H1 (cell line): Measurements from ENCODE around the gene KLHL10. TPM values are rescaled to one million over a fixed set of nuclear protein-coding genes. Genes with fewer than 3 reads are reported as not detected.

Source experiments
- CTCF ChIA-PET: fragments of 300-600 bp; sonication (Branson Sonifier 250); formaldehyde crosslinking; loops from one replicate; lab custom pipeline; 2021; ENCODE audit not compliant: partially characterized antibody; lab: Charles Lee
- POLR2A ChIA-PET: fragments of 300-600 bp; sonication (Branson Sonifier 250); formaldehyde crosslinking; loops from one replicate; lab custom pipeline; 2021; ENCODE audit warnings: inconsistent platforms; ENCODE audit not compliant: partially characterized antibody; lab: Charles Lee
- DNase-seq, 2 experiments: peaks; one replicate each; pipeline versions ENCODE4 v3.0.0 to v3.0.0-alpha.2; 2010 to 2022; ENCODE audit warnings: low spot score in 2 of 2, low read depth in 1 of 2, mixed read lengths in 1 of 2
- FAIRE-seq: peaks from 2 replicates; lab custom pipeline; 2011; peaks lifted over from hg19 to GRCh38; lab: Jason Lieb, UNC
- H2AFZ ChIP-seq: 2 replicates; pipeline ENCODE4 v1.8.1; 2012; ENCODE audit warnings: low read length, inconsistent platforms
- H2AK5ac ChIP-seq: 2 replicates; pipeline ENCODE4 v1.6.1; 2013; ENCODE audit warnings: low read depth, low read length
- H2BK120ac ChIP-seq: replicated peaks from 2 replicates; pipeline ENCODE3; 2013; ENCODE audit warnings: low read depth, low read length, inconsistent platforms
- H2BK12ac ChIP-seq: 2 replicates; pipeline ENCODE4 v1.6.1; 2013; ENCODE audit warnings: low read depth, low read length
- H2BK15ac ChIP-seq: 2 replicates; pipeline ENCODE4 v1.6.1; 2013; ENCODE audit warnings: low read length
- H2BK20ac ChIP-seq: 2 replicates; pipeline ENCODE4 v1.6.1; 2013; ENCODE audit warnings: low read length
- H2BK5ac ChIP-seq: 2 replicates; pipeline ENCODE4 v1.6.1; 2013; ENCODE audit warnings: low read depth, low read length
- H3K14ac ChIP-seq: 2 replicates; pipeline ENCODE4 v1.6.1; 2013; ENCODE audit warnings: inconsistent platforms; ENCODE audit not compliant: insufficient read length
- H3K18ac ChIP-seq: 2 replicates; pipeline ENCODE4 v1.6.1; 2013; ENCODE audit warnings: low read length; ENCODE audit errors: extremely low read depth
- H3K23ac ChIP-seq: 2 replicates; pipeline ENCODE4 v1.6.1; 2013; ENCODE audit warnings: inconsistent platforms; ENCODE audit not compliant: insufficient read length
- H3K23me2 ChIP-seq: 2 replicates; pipeline ENCODE4 v1.6.1; 2013; ENCODE audit warnings: low read depth, low read length
- H3K27ac ChIP-seq: 2 replicates; pipeline ENCODE4 v1.6.1; 2011; ENCODE audit warnings: low read depth, low read length, inconsistent platforms
- H3K27me3 ChIP-seq, 4 experiments: replicated peaks in 1 of 4; 1 replicate in 1 of 4; 2 replicates in 3 of 4; pipeline versions ENCODE4 v1.6.1 to v1.8.1; 2011 to 2013; ENCODE audit warnings: low read length in 3 of 4, mild to moderate bottlenecking in 3 of 4, inconsistent platforms in 2 of 4, mixed read lengths in 2 of 4, moderate library complexity in 1 of 4; ENCODE audit not compliant: control insufficient read depth in 3 of 4, insufficient read depth in 3 of 4; ENCODE audit errors: extremely low read depth in 1 of 4
- H3K36me3 ChIP-seq, 4 experiments: 2 replicates each; pipeline versions ENCODE4 v1.6.1 to v1.8.1; 2011 to 2013; ENCODE audit warnings: mild to moderate bottlenecking in 4 of 4, low read length in 3 of 4, moderate library complexity in 2 of 4, control low read depth in 1 of 4, inconsistent platforms in 1 of 4; ENCODE audit not compliant: insufficient read depth in 4 of 4, control insufficient read depth in 2 of 4
- H3K4ac ChIP-seq: replicated peaks from 2 replicates; pipeline ENCODE3; 2013; ENCODE audit warnings: low read length, low read depth, mixed read lengths, inconsistent platforms; ENCODE audit not compliant: insufficient read length
- H3K4me1 ChIP-seq, 4 experiments: replicated peaks in 1 of 4; 1 replicate in 1 of 4; 2 replicates in 3 of 4; pipeline versions ENCODE4 v1.6.1 to v1.8.1; 2011 to 2013; ENCODE audit warnings: low read length in 3 of 4, inconsistent platforms in 2 of 4, mixed read lengths in 1 of 4; ENCODE audit not compliant: insufficient read depth in 4 of 4, control insufficient read depth in 3 of 4
- H3K4me2 ChIP-seq, 2 experiments: 2 replicates each; pipeline versions ENCODE4 v1.6.1 to v1.8.1; 2011 to 2013; ENCODE audit warnings: low read depth in 2 of 2, low read length in 2 of 2, control low read depth in 1 of 2, inconsistent platforms in 1 of 2, mild to moderate bottlenecking in 1 of 2; ENCODE audit not compliant: insufficient read depth in 1 of 2
- H3K4me3 ChIP-seq, 4 experiments: fragments of 200-600, 300-600 bp in 1 of 4; sonication (generic), shearing (Covaris generic), sonication (Bioruptor Twin) in 1 of 4; 2 replicates each; pipeline versions ENCODE4 v1.5.1 to v1.8.1; 2011 to 2016; ENCODE audit warnings: low read length in 4 of 4, low read depth in 3 of 4, control low read depth in 2 of 4, inconsistent platforms in 2 of 4, mild to moderate bottlenecking in 2 of 4, mixed read lengths in 1 of 4, moderate library complexity in 1 of 4; ENCODE audit not compliant: insufficient read depth in 2 of 4; ENCODE audit errors: extremely low read depth in 1 of 4
- H3K56ac ChIP-seq: replicated peaks from 2 replicates; pipeline ENCODE3; 2013; ENCODE audit warnings: low read depth, mild to moderate bottlenecking, mixed read lengths, low read length, inconsistent platforms; ENCODE audit not compliant: insufficient read length
- H3K79me1 ChIP-seq: 2 replicates; pipeline ENCODE4 v1.6.1; 2013; ENCODE audit warnings: low read depth, low read length, control low read depth
- H3K79me2 ChIP-seq, 2 experiments: 2 replicates each; pipeline versions ENCODE4 v1.6.1 to v1.8.1; 2012 to 2013; ENCODE audit warnings: low read length in 2 of 2, mild to moderate bottlenecking in 2 of 2, inconsistent platforms in 1 of 2; ENCODE audit not compliant: insufficient read depth in 2 of 2, control insufficient read depth in 1 of 2
- H3K9ac ChIP-seq, 4 experiments: replicated peaks in 1 of 4; 1 replicate in 1 of 4; 2 replicates in 3 of 4; pipeline versions ENCODE4 v1.6.1 to v1.8.1; 2011 to 2013; ENCODE audit warnings: low read depth in 3 of 4, low read length in 3 of 4, control low read depth in 2 of 4, mild to moderate bottlenecking in 2 of 4, moderate library complexity in 2 of 4, inconsistent platforms in 1 of 4; ENCODE audit errors: extremely low read depth in 1 of 4
- H3K9me3 ChIP-seq, 2 experiments: 2 replicates each; pipeline versions ENCODE4 v1.6.1 to v1.8.1; 2012 to 2013; ENCODE audit warnings: mild to moderate bottlenecking in 2 of 2, moderate library complexity in 2 of 2, control low read depth in 1 of 2, inconsistent platforms in 1 of 2, low read depth in 1 of 2, low read length in 1 of 2, mixed read lengths in 1 of 2; ENCODE audit not compliant: insufficient read depth in 2 of 2
- H4K20me1 ChIP-seq, 2 experiments: replicated peaks in 1 of 2; 2 replicates each; pipeline versions ENCODE3 to v1.8.1; 2011 to 2013; ENCODE audit warnings: inconsistent platforms in 2 of 2, low read length in 2 of 2, mild to moderate bottlenecking in 1 of 2; ENCODE audit not compliant: insufficient read depth in 2 of 2, control insufficient read depth in 1 of 2
- H4K5ac ChIP-seq: 2 replicates; pipeline ENCODE4 v1.6.1; 2013; ENCODE audit warnings: low read length, low read depth, mixed read lengths, inconsistent platforms; ENCODE audit not compliant: insufficient read length
- H4K8ac ChIP-seq: 2 replicates; pipeline ENCODE4 v1.8.0; 2013; ENCODE audit warnings: mild to moderate bottlenecking, moderate library complexity, low read length, inconsistent platforms; ENCODE audit not compliant: insufficient read depth; ENCODE audit errors: extremely low read depth
- H4K91ac ChIP-seq: replicated peaks from 2 replicates; pipeline ENCODE3; 2013; ENCODE audit warnings: low read length, mixed read lengths, inconsistent platforms; ENCODE audit not compliant: insufficient read length
- ASH2L ChIP-seq: fragments of 200-600, 300-600 bp; sonication (generic); IDR thresholded peaks from one replicate; pipeline ENCODE4 v1.7.1; 2017; ENCODE audit warnings: low read length
- CHD1 ChIP-seq: IDR thresholded peaks from 2 replicates; pipeline ENCODE4 v1.6.1; 2012; ENCODE audit warnings: low read depth, low read length, improper control_type of control experiment
- EGR1 ChIP-seq: IDR thresholded peaks from 2 replicates; pipeline ENCODE4 v1.6.1; 2011; ENCODE audit warnings: low read depth, low read length, borderline replicate concordance
- GTF2F1 ChIP-seq: IDR thresholded peaks from 2 replicates; pipeline ENCODE4 v1.6.1; 2012; ENCODE audit warnings: low read depth, low read length, improper control_type of control experiment, borderline replicate concordance
- JUN ChIP-seq: IDR thresholded peaks from 2 replicates; pipeline ENCODE4 v1.6.1; 2011; ENCODE audit warnings: low read depth, mild to moderate bottlenecking, improper control_type of control experiment, low read length
- JUND ChIP-seq: IDR thresholded peaks from 2 replicates; pipeline ENCODE4 v1.6.1; 2011; ENCODE audit warnings: mild to moderate bottlenecking, improper control_type of control experiment, low read length
- KDM1A ChIP-seq: fragments of 200-600, 300-600 bp; sonication (generic); IDR thresholded peaks from 2 replicates; pipeline ENCODE4 v1.7.1; 2016; ENCODE audit warnings: mild to moderate bottlenecking, low read length, borderline replicate concordance
- NANOG ChIP-seq: IDR thresholded peaks from 2 replicates; pipeline ENCODE4 v1.6.1; 2011; ENCODE audit warnings: low read length, low read depth, mild to moderate bottlenecking, inconsistent platforms; ENCODE audit not compliant: insufficient read depth, poor library complexity, severe bottlenecking
- POLR2A ChIP-seq, 2 experiments: IDR thresholded peaks; 1 replicate in 1 of 2; 2 replicates in 1 of 2; pipeline ENCODE4 v1.6.1; 2011; ENCODE audit warnings: low read depth in 2 of 2, low read length in 2 of 2, mild to moderate bottlenecking in 2 of 2; ENCODE audit errors: control extremely low read depth in 1 of 2
- RXRA ChIP-seq: IDR thresholded peaks from 2 replicates; pipeline ENCODE4 v1.6.1; 2011; ENCODE audit warnings: low read depth, mild to moderate bottlenecking, low read length, moderate library complexity; ENCODE audit not compliant: insufficient read depth
- SP1 ChIP-seq: IDR thresholded peaks from 2 replicates; pipeline ENCODE4 v1.6.1; 2011; ENCODE audit warnings: low read depth, low read length
- TBP ChIP-seq: IDR thresholded peaks from 2 replicates; pipeline ENCODE4 v1.6.1; 2011; ENCODE audit warnings: low read depth, low read length, improper control_type of control experiment
- USF2 ChIP-seq: IDR thresholded peaks from 2 replicates; pipeline ENCODE4 v1.6.1; 2011; ENCODE audit warnings: low read length, improper control_type of control experiment
- WGBS, 2 experiments: shearing (Covaris generic) in 1 of 2; methylation state at CpG; one replicate each; pipeline versions ENCODE4 v1.1.6 to v1.1.7; 2013 to 2015; ENCODE audit warnings: low lambda C conversion rate in 2 of 2, mixed read lengths in 2 of 2, inconsistent platforms in 1 of 2, low coverage in 1 of 2, missing lambda C conversion rate in 1 of 2; ENCODE audit not compliant: insufficient replicate concordance in 2 of 2, insufficient coverage in 1 of 2, insufficient read length in 1 of 2; ENCODE audit errors: extremely low coverage in 1 of 2, missing lambda C conversion rate in 1 of 2; 5-methylcytosine and 5-hydroxymethylcytosine counted together
- polyA plus RNA-seq, 7 experiments: library from polyadenylated mRNA; depleted of rRNA in 3 of 7; stranded (reverse) in 5 of 7; unstranded in 2 of 7; fragments of >200 nt in 5 of 7; fragments of 200-250 nt in 2 of 7; gene quantifications; 1 replicate in 5 of 7; 2 replicates in 1 of 7; 4 replicates in 1 of 7; pipeline versions ENCODE4 v1.2.1 to v1.2.3, GENCODE V29; 2011 to 2013; ENCODE audit warnings: missing spikeins in 2 of 7, mixed read lengths in 2 of 7
- total RNA-seq: library from RNA; stranded (reverse); fragmentation: NEBNext Ultra II Directional; extraction: Animal tissue kit (Norgen Biotek cat#: 25700); gene quantifications from 2 replicates; pipeline ENCODE4 v1.2.1, GENCODE V29; 2021

The KLHL10 gene
- total and polyA plus RNA-seq, 2 of the 8 experiments (the other 6 are each of a cell fraction or from before 2014, with no cell fraction given) = 0.19 to 0.26 TPM

- Histone ChIP-seq H3K27me3 (peaks cover 0 to 3% (median under 1%) of the 10 kb centered on the region in 4 experiments; a peak in 2 of 7 replicates), H4K20me1 (no peaks in the 10 kb centered on the region), H3K79me1 (no peaks in the 10 kb centered on the region), H3K9ac (no peak overlapping the region), H3K23ac (no peak overlapping the region), H2AK5ac (no peak overlapping the region), H3K14ac (no peak overlapping the region), H3K79me2 (no peaks in the 10 kb centered on the region), H3K4ac (peak overlapping the region; percentile 69), H3K23me2 (peaks cover 2% of the 10 kb centered on the region; the same call in 1 of the 2 replicates), H4K5ac (no peak overlapping the region), H2BK5ac (peak overlapping the region; percentile 73; the same call in 1 of the 2 replicates), H3K9me3 (no peaks in the 10 kb centered on the region), H3K4me3 (no peak overlapping the region), H3K36me3 (no peaks in the 10 kb centered on the region), H2BK20ac (no peak overlapping the region), H3K27ac (no peak overlapping the region), H2BK15ac (no peak overlapping the region), H2BK120ac (peak overlapping the region; percentile 83), H3K4me2 (no peak overlapping the region), H3K4me1 (peaks cover 8 to 19% (median 13%) of the 10 kb centered on the region in 4 experiments), H2BK12ac (0 out of 2 replicates have a peak overlapping the region, but pooled peaks have one; percentile 81), H3K18ac (no peak overlapping the region), H4K91ac (no peak overlapping the region), H2AFZ (no peak overlapping the region), H4K8ac (peak overlapping the region; percentile 82; the same call in 1 of the 2 replicates), H3K56ac (peak overlapping the region; percentile 64)
- POLR2A ChIA-PET = interaction anchor here (0.6 to 6.9 kb wide), 9 partner anchors 9 to 110 kb away, joined by 3 to 71 read pairs (median 8); partner anchors contain the start of genes EIF1, FKBP10, HAP1 and JUP
- WGBS, 2 experiments = 90% methylated on average over 8 of the region's 8 CpGs; no CpG with 5 or more reads in 1 of the 2 experiments
- FAIRE-seq = no peak
- DNase-seq = no peak
- CTCF ChIA-PET = interaction anchor here (1.0 to 10.9 kb wide), 11 partner anchors 11 to 160 kb away, joined by 3 to 149 read pairs (median 4); partner anchors contain the start of genes FKBP10, JUP and P3H4
- TF ChIP-seq TBP (no peak), USF2 (no peak), GTF2F1 (no peak), POLR2A (IDR thresholded peaks at IDR 0.05; ENCODE audit: control extremely low read depth in 1 of 2, low read depth in 2 of 2, low read length in 2 of 2) (no peak), JUND (no peak), NANOG (no peak), CHD1 (no peak), ASH2L (no peak), RXRA (no peak), JUN (no peak), SP1 (no peak), EGR1 (no peak), KDM1A (no peak)
Observed at GRCh38 chr17:41799366-41799765, 38.3 kb upstream of the KLHL10 start.
